GM21381 (cell line): ENCODE results near the gene TLE1.
A peak's percentile ranks its signal among the peaks of the same experiment; 100 is the strongest.
"Not testable (repeated sequence)": the region's sequence is repeated elsewhere in the genome, so short reads cannot be mapped to it uniquely, and the experiment has no call there.

Experiments used
- ATAC-seq: cut with Tn5 transposase; IDR thresholded peaks from one replicate; pipeline ENCODE4 v1.9.1; 2021; ENCODE audit warnings: mild to moderate bottlenecking, moderate library complexity; ENCODE audit not compliant: unreplicated experiment

TLE1 gene

GRCh38 chr9:81601639-81602623 is 87.4 kb downstream of the TLE1 start:
- ATAC-seq = peak; percentile 74

GRCh38 chr9:81600631-81601030 is 88.7 kb downstream of the TLE1 start:
- ATAC-seq = no peak

- ATAC-seq = no peak
Measured at GRCh38 chr9:81599837-81600236, 89.5 kb downstream of the TLE1 start.

GRCh38 chr9:81598811-81599210 is 90.5 kb downstream of the TLE1 start:
- ATAC-seq = no peak

- ATAC-seq = no peak
Measured at GRCh38 chr9:81598123-81598497, 91.2 kb downstream of the TLE1 start.

GRCh38 chr9:81597419-81598122 is 91.8 kb downstream of the TLE1 start:
- ATAC-seq = no peak

GRCh38 chr9:81596679-81597418 is 92.5 kb downstream of the TLE1 start:
- no peak for ATAC-seq

- ATAC-seq = no peak
Measured at GRCh38 chr9:81595887-81596543, 93.3 kb downstream of the TLE1 start.

- not testable (repeated sequence) for ATAC-seq
Measured at GRCh38 chr9:81595293-81595692, 94.1 kb downstream of the TLE1 start.

GRCh38 chr9:81594415-81594814 is 94.9 kb downstream of the TLE1 start:
- ATAC-seq = no peak

GRCh38 chr9:81592887-81593266 is 96.5 kb downstream of the TLE1 start:
- ATAC-seq = no peak

GRCh38 chr9:81591791-81592190 is 97.6 kb downstream of the TLE1 start:
- ATAC-seq = no peak

GRCh38 chr9:81590688-81591087 is 98.7 kb downstream of the TLE1 start:
- no peak for ATAC-seq

GRCh38 chr9:81589819-81590218 is 99.5 kb downstream of the TLE1 start:
- ATAC-seq = no peak

- ATAC-seq = no peak
Measured at GRCh38 chr9:81589392-81589791, 100.0 kb downstream of the TLE1 start.

GRCh38 chr9:81588148-81588871 is 101.0 kb downstream of the TLE1 start:
- no peak for ATAC-seq

- no peak for ATAC-seq
Measured at GRCh38 chr9:81586786-81587185, 102.6 kb downstream of the TLE1 start.

GRCh38 chr9:81585191-81585763 is 104.1 kb downstream of the TLE1 start:
- ATAC-seq = no peak

GRCh38 chr9:81584099-81584498 is 105.2 kb downstream of the TLE1 start:
- no peak for ATAC-seq

- no peak for ATAC-seq
Measured at GRCh38 chr9:81581986-81582385, 107.4 kb downstream of the TLE1 start.
